ENCODE results near the gene CYP8B1. TPM values are rescaled to one million over a fixed set of nuclear protein-coding genes. Genes with fewer than 3 reads are reported as not detected.

The CYP8B1 gene, protein sequence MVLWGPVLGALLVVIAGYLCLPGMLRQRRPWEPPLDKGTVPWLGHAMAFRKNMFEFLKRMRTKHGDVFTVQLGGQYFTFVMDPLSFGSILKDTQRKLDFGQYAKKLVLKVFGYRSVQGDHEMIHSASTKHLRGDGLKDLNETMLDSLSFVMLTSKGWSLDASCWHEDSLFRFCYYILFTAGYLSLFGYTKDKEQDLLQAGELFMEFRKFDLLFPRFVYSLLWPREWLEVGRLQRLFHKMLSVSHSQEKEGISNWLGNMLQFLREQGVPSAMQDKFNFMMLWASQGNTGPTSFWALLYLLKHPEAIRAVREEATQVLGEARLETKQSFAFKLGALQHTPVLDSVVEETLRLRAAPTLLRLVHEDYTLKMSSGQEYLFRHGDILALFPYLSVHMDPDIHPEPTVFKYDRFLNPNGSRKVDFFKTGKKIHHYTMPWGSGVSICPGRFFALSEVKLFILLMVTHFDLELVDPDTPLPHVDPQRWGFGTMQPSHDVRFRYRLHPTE
- not detected in 2 replicates for total RNA-seq (ENCODE audit: low replicate concordance)

DNA sequence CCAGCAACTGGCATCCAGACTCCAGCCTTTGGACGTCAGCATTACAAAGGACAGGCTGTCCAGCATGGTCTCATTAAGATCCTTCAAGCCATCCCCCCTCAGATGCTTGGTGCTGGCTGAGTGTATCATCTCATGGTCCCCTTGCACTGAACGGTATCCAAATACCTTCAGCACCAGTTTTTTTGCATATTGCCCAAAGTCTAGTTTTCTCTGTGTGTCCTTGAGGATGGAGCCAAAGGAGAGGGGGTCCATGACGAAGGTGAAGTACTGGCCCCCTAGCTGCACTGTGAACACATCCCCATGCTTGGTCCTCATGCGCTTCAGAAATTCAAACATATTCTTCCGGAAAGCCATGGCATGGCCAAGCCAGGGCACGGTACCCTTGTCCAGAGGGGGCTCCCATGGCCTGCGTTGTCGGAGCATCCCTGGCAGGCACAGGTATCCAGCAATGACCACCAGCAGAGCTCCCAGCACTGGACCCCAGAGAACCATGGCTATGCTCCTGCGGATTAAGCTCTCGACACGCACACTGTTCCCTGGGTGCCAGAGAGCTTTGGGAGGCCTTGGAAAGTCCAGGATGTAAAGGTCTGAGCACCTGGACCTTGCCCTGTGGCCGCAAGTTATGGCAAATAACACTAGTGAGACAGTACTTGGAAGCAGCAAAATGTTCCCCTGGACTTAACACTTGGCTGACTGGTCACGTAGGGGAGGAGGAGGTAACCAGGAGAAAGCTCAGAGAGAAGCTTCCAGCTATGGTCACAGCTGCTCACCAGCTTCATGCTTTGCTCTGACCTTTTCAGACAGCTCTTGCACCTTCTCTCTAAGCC is at the start of gene CYP8B1:
TSS of gene CYP8B1 (minus strand) at position 555 of the 827 bp plus-strand sequence. CDS start at position 492, 63 bp downstream.

DNA sequence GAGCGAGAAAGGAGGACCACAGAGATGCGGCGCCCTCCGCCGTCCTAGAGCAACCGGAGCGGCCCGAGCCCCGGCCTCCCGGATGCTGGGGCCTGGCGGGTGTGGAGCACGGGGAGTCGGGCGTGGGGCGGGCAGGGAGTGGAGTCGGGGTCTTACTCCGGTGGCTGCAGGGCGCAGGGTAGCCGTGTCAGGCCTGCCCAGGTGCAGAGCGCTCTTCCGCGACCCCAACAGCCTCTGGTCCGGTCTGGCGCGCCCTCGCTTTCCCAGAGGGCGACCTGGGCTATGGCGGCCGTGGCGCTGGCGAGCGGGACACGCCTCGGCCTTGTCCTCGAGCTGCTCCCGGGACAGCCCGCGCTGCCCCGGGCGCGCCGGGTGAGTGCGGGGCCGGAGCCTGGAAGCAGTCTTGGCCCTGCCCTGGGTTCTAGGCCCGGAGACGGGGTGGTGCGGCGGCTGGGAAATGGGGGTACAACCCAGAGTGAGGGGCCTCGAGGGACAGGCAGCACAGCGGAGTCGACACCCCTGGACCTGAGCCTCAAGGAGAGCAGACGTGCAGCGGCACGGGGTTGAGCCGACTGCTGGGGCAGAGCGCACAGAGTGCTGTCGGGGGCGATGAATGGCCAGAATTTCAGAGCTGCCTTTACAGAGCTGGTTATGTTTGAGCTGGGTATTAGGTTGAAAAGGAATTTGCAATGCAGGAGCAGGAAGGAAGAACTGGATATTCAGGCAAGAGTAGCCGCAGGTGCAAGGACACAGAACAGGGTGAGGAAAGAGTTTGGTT is 30.6 kb upstream of the CYP8B1 start, which contains the start of gene ZNF662:
TSS of gene ZNF662 (plus strand) at position 73 of the 778 bp plus-strand sequence. CDS start 1,973 bp downstream, outside the sequence.

Other genes with a start within 250 kb of the CYP8B1 start
- gene ZBTB47, start 222.2 kb downstream of the CYP8B1 start, total RNA-seq (ENCODE audit: low replicate concordance) = 22.5 and 44.0 TPM in 2 replicates
- gene KLHL40, start 190.3 kb downstream of the CYP8B1 start, total RNA-seq (ENCODE audit: low replicate concordance) = not detected in 2 replicates
- gene HHATL, start 173.1 kb downstream of the CYP8B1 start, total RNA-seq (ENCODE audit: low replicate concordance) = not detected in 2 replicates
- 0.23 and 0.47 TPM in 2 replicates for gene CCDC13, start 102.6 kb downstream of the CYP8B1 start, total RNA-seq (ENCODE audit: low replicate concordance)
- gene HIGD1A, start 71.4 kb downstream of the CYP8B1 start, total RNA-seq (ENCODE audit: low replicate concordance) = 64.6 and 146 TPM in 2 replicates
- gene ACKR2, start 66.4 kb downstream of the CYP8B1 start, total RNA-seq (ENCODE audit: low replicate concordance) = 0.15 and 0.35 TPM in 2 replicates
- 0.47 and 0.60 TPM in 2 replicates for gene ZNF662, start 30.3 kb upstream of the CYP8B1 start, total RNA-seq (ENCODE audit: low replicate concordance)
- gene GASK1A, start 103.4 kb upstream of the CYP8B1 start, total RNA-seq (ENCODE audit: low replicate concordance) = 0.94 and 1.2 TPM in 2 replicates
- 2.9 and 17.7 TPM in 2 replicates for gene POMGNT2, start 230.2 kb upstream of the CYP8B1 start, total RNA-seq (ENCODE audit: low replicate concordance)